ENCODE results near the gene MED12L. TPM values are rescaled to one million over a fixed set of nuclear protein-coding genes. Genes with fewer than 3 reads are reported as not detected.

The MED12L gene
- total and polyA plus RNA-seq, 7 donors: 0.16 to 0.71 (median 0.28) TPM; not detected in 2

DNA sequence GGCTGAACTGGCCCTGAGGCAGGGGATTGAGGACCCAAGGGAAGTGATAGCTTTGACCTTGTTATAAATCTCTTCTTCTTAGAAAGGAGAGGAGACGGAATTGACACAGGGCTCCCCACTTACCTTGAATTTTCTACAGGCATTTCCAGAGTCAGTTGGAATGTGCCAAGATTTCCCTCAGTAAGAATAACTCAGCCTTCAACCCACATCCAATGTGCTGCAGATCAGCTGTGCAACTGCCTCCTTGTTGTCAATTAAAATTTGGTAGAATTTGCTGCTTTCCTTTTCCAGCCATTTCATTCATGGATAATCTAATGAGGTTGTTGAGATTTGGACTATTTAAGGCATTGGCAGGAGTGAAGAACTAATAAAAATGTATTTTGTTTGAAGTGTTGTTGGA is 14.6 kb downstream of the MED12L start:
- no peaks in the 10 kb centered on the region for H3K4me1 ChIP-seq
- no peaks in the 10 kb centered on the region for H3K36me3 ChIP-seq
- H3K27ac ChIP-seq: no peak overlapping the region
- DNase-seq: no peak
- intact Hi-C loops (cut with DNase I): no loop called here
- TF ChIP-seq POLR2A (IDR thresholded peaks at IDR 0.05): no peak
- TF ChIP-seq POLR2AphosphoS5 (IDR thresholded peaks at IDR 0.05): no peak
- TF ChIP-seq CTCF (IDR thresholded peaks at IDR 0.05): no peak
- TF ChIP-seq EP300 (IDR thresholded peaks at IDR 0.05): no peak
- H3K9me3 ChIP-seq: no peaks in the 10 kb centered on the region
- H3K4me3 ChIP-seq: no peak overlapping the region
- WGBS, 2 donors: 67 to 78% methylated on average over 1 of the region's 1 CpG
- no peaks in the 10 kb centered on the region for H3K27me3 ChIP-seq

- H3K9me3 ChIP-seq: no peaks in the 10 kb centered on the region
- no peaks in the 10 kb centered on the region for H3K4me1 ChIP-seq
- no peak for DNase-seq
- no peaks in the 10 kb centered on the region for H3K27me3 ChIP-seq
- H3K27ac ChIP-seq: no peak overlapping the region
- no peak overlapping the region for H3K4me3 ChIP-seq
- H3K36me3 ChIP-seq: no peaks in the 10 kb centered on the region
- TF ChIP-seq EP300 (IDR thresholded peaks at IDR 0.05) (no peak), POLR2A (IDR thresholded peaks at IDR 0.05) (no peak), CTCF (IDR thresholded peaks at IDR 0.05) (no peak)
- intact Hi-C loops (cut with DNase I): no loop called here
- WGBS, 2 donors: 57 to 68% methylated on average over 8 of the region's 8 CpGs
Measured at GRCh38 chr3:151101270-151101969, 16.0 kb downstream of the MED12L start.

GRCh38 chr3:151106311-151106710 is 20.8 kb downstream of the MED12L start:
- H3K27me3 ChIP-seq: no peaks in the 10 kb centered on the region

DNA sequence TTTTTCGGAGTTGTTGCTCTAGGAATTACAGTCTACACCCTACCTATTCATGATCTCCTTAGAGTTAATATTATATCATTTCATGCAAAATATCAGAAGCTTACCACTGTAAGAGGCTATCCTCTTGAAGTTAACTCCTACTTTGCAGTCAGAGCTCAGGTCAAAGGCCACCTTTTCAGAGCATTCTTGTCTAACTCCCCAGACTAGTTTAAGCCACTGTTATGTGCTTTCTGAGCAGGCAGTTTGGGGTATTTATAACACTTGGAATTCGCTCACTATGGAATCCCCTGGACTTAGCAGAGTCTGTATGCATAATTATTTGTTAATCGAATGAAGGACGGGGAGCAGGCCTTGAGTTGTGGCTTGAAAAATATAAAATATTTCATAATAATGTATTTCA is 21.7 kb downstream of the MED12L start:
- no peaks in the 10 kb centered on the region for H3K9me3 ChIP-seq
- DNase-seq: no peak

More at GRCh38 chr3:151106311-151106710, 20.8 kb downstream of the MED12L start:
- H3K27ac ChIP-seq: no peak overlapping the region
- H3K4me1 ChIP-seq: no peaks in the 10 kb centered on the region
- WGBS, 2 donors: 92 to 94% methylated on average over 2 of the region's 2 CpGs
- no peak for TF ChIP-seq POLR2AphosphoS5 (IDR thresholded peaks at IDR 0.05)
- no peak for TF ChIP-seq POLR2A (IDR thresholded peaks at IDR 0.05)
- no peak for TF ChIP-seq CTCF (IDR thresholded peaks at IDR 0.05)
- TF ChIP-seq EP300 (IDR thresholded peaks at IDR 0.05): no peak
- DNase-seq: no peak
- H3K36me3 ChIP-seq: no peaks in the 10 kb centered on the region
- H3K9me3 ChIP-seq: no peaks in the 10 kb centered on the region
- H3K4me3 ChIP-seq: no peak overlapping the region
- intact Hi-C loops (cut with DNase I): no loop called here

More for the DNA sequence above, 21.7 kb downstream of the MED12L start:
- Histone ChIP-seq H3K27me3 (no peaks in the 10 kb centered on the region), H3K36me3 (no peaks in the 10 kb centered on the region), H3K27ac (no peak overlapping the region), H3K4me3 (no peak overlapping the region), H3K4me1 (no peaks in the 10 kb centered on the region)
- 83 to 85% methylated on average over 4 of the region's 4 CpGs for WGBS, 2 donors
- intact Hi-C loops (cut with DNase I): no loop called here
- TF ChIP-seq CTCF (IDR thresholded peaks at IDR 0.05): no peak
- TF ChIP-seq EP300 (IDR thresholded peaks at IDR 0.05): no peak
- TF ChIP-seq POLR2A (IDR thresholded peaks at IDR 0.05): no peak
- TF ChIP-seq POLR2AphosphoS5 (IDR thresholded peaks at IDR 0.05): no peak
